ENCODE data around the gene EGR2. TPM values are rescaled to one million over a fixed set of nuclear protein-coding genes. Genes with fewer than 3 reads are reported as not detected.

The EGR2 gene
- total RNA-seq, 4 donors from 2014 or later, result 0.26 to 3.4 (median 1.5) TPM; not detected in 1

GRCh38 chr10:62778125-62778524 is 38.0 kb downstream of the EGR2 start:
- H3K4me3 ChIP-seq, result no peak overlapping the region
- no peak for DNase-seq
- H3K4me1 ChIP-seq, result no peaks in the 10 kb centered on the region
- no peak overlapping the region for H3K27ac ChIP-seq
- no peaks in the 10 kb centered on the region for H3K27me3 ChIP-seq
- no peaks in the 10 kb centered on the region for H3K9me3 ChIP-seq
- H3K36me3 ChIP-seq, result no peaks in the 10 kb centered on the region
- TF ChIP-seq CTCF (IDR thresholded peaks at IDR 0.05) (no peak), POLR2A (IDR thresholded peaks at IDR 0.05) (no peak)
- intact Hi-C loops (cut with DNase I; ENCODE audit: low total_unique reads), result no loop called here

GRCh38 chr10:62772186-62772974 is 43.8 kb downstream of the EGR2 start:
- H3K27me3 ChIP-seq, result no peaks in the 10 kb centered on the region
- no peaks in the 10 kb centered on the region for H3K9me3 ChIP-seq
- DNase-seq, result no peak
- no peak overlapping the region for H3K27ac ChIP-seq
- intact Hi-C loops (cut with DNase I; ENCODE audit: low total_unique reads), result no loop called here
- H3K36me3 ChIP-seq, result no peaks in the 10 kb centered on the region
- TF ChIP-seq POLR2A (IDR thresholded peaks at IDR 0.05) (no peak), CTCF (IDR thresholded peaks at IDR 0.05) (no peak)
- no peak overlapping the region for H3K4me3 ChIP-seq
- H3K4me1 ChIP-seq, result no peaks in the 10 kb centered on the region

- H3K4me3 ChIP-seq, result no peak overlapping the region
- intact Hi-C loops (cut with DNase I; ENCODE audit: low total_unique reads), result no loop called here
- H3K4me1 ChIP-seq, result no peaks in the 10 kb centered on the region
- no peak overlapping the region for H3K27ac ChIP-seq
- H3K36me3 ChIP-seq, result no peaks in the 10 kb centered on the region
- TF ChIP-seq CTCF (IDR thresholded peaks at IDR 0.05), result no peak
- no peak for TF ChIP-seq POLR2A (IDR thresholded peaks at IDR 0.05)
- no peak for DNase-seq
- H3K27me3 ChIP-seq, result no peaks in the 10 kb centered on the region
- H3K9me3 ChIP-seq, result no peaks in the 10 kb centered on the region
These were observed 46.5 kb downstream of the EGR2 start for GRCh38 chr10:62769574-62770242.

GRCh38 chr10:62766386-62766785 is 49.8 kb downstream of the EGR2 start:
- no peak for DNase-seq
- Histone ChIP-seq H3K27ac (no peak overlapping the region), H3K4me1 (no peaks in the 10 kb centered on the region), H3K27me3 (no peaks in the 10 kb centered on the region), H3K4me3 (no peak overlapping the region), H3K36me3 (no peaks in the 10 kb centered on the region), H3K9me3 (no peaks in the 10 kb centered on the region)
- TF ChIP-seq CTCF (IDR thresholded peaks at IDR 0.05) (no peak), POLR2A (IDR thresholded peaks at IDR 0.05) (no peak)
- intact Hi-C loops (cut with DNase I; ENCODE audit: low total_unique reads), result no loop called here

- no peaks in the 10 kb centered on the region for H3K4me1 ChIP-seq
- no peak for DNase-seq
- H3K9me3 ChIP-seq, result no peaks in the 10 kb centered on the region
- no peaks in the 10 kb centered on the region for H3K36me3 ChIP-seq
- TF ChIP-seq POLR2A (IDR thresholded peaks at IDR 0.05) (no peak), CTCF (IDR thresholded peaks at IDR 0.05) (no peak)
- no peaks in the 10 kb centered on the region for H3K27me3 ChIP-seq
- no peak overlapping the region for H3K27ac ChIP-seq
- H3K4me3 ChIP-seq, result no peak overlapping the region
- intact Hi-C loops (cut with DNase I; ENCODE audit: low total_unique reads), result no loop called here
These were observed 50.4 kb downstream of the EGR2 start for GRCh38 chr10:62765726-62766125.
